NCI-H1694 treated with DMSO at 0.1 percent for 48 hours (cell line): ENCODE data around the gene TECTA.

Source experiments
- DNase-seq: peaks from one replicate; lab custom pipeline; 2025; lab: John Stamatoyannopoulos, UW

The TECTA gene, protein sequence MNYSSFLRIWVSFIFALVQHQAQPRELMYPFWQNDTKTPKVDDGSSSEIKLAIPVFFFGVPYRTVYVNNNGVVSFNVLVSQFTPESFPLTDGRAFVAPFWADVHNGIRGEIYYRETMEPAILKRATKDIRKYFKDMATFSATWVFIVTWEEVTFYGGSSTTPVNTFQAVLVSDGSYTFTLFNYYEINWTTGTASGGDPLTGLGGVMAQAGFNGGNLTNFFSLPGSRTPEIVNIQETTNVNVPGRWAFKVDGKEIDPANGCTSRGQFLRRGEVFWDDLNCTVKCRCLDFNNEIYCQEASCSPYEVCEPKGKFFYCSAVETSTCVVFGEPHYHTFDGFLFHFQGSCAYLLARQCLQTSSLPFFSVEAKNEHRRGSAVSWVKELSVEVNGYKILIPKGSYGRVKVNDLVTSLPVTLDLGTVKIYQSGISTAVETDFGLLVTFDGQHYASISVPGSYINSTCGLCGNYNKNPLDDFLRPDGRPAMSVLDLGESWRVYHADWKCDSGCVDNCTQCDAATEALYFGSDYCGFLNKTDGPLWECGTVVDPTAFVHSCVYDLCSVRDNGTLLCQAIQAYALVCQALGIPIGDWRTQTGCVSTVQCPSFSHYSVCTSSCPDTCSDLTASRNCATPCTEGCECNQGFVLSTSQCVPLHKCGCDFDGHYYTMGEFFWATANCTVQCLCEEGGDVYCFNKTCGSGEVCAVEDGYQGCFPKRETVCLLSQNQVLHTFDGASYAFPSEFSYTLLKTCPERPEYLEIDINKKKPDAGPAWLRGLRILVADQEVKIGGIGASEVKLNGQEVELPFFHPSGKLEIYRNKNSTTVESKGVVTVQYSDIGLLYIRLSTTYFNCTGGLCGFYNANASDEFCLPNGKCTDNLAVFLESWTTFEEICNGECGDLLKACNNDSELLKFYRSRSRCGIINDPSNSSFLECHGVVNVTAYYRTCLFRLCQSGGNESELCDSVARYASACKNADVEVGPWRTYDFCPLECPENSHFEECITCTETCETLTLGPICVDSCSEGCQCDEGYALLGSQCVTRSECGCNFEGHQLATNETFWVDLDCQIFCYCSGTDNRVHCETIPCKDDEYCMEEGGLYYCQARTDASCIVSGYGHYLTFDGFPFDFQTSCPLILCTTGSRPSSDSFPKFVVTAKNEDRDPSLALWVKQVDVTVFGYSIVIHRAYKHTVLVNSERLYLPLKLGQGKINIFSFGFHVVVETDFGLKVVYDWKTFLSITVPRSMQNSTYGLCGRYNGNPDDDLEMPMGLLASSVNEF (N-terminal part only)

DNA sequence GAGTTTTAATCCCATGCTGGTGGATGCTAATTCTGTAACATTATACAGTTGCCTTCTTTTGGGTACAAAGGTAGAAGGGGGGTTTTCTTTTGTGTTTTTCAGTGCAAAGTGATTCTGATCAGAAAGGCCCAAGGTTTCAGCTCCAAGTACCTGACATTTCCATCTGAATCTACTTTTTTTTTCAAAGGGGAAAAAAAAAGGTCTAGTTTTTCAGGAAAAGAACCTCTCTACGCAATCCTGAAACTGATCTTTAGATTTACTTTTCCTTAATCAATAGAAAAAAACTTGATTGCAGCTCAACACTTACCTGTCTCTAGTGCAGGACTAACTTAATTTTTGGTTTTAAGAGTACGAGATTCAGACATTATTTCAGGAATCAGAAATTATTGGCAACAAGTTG is at the start of gene TECTA:
Gene TECTA (plus strand): TSS at position 301 of the 400 bp plus-strand sequence. CDS start 1,423 bp downstream, outside the sequence.
- no peak for DNase-seq

DNA sequence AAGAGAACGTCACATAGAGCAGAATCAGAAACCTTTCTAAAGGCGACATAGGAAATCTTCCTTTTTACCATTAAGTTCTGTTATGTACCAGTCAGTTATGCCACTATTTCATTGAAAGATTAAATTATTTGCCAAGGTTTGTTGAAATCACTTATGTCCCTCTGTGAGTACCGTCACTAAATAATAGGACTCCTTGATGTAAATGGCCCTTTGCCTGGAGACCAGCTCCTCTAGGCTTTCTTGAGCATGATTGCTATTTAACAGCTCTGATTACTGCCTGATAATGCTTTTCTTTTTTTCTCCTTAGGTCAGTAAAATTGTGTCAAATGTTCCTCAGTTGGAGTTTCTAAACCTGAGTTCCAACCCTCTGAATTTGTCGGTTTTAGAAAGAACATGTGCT is 47.8 kb upstream of the TECTA start:
- DNase-seq: no peak

- DNase-seq: no peak
Observed at GRCh38 chr11:121054266-121054665, 46.8 kb upstream of the TECTA start.

DNA sequence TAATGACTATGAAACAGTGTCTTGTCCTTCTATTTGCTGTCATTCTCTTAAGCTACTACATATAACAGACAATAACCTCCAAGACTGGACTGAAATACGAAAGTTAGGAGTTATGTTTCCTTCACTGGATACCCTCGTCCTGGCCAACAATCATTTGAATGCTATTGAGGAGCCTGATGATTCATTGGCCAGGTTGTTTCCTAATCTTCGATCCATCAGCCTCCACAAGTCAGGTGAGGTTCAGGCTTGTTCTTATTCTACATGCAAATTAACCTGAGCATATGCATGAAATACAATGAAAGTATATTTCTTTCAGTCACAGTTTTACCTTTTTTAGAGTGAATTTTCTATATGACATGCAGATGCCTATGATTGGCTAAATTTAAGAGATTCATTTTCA is 46.0 kb upstream of the TECTA start:
- DNase-seq: no peak

DNA sequence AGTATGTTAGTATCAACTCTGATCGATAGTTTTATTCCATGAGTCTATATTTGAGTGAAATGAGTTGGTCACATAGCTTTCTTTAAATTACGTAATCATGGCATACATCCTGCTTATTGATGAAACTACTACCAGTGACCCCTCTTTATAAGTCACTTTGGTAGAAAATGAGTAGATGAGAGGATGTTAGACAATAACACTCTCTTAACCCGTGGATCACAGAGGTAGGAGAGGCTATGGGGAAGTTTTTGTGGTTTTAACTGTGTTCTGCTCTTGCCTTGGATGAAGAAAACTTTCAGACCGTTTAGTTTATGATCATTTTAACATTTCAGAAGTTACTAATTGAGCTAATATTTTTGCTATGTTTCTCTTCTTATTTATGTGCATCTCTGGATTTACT is 43.1 kb upstream of the TECTA start:
- DNase-seq: no peak

- DNase-seq: no peak
Observed at GRCh38 chr11:121058941-121059340, 42.1 kb upstream of the TECTA start.

DNA sequence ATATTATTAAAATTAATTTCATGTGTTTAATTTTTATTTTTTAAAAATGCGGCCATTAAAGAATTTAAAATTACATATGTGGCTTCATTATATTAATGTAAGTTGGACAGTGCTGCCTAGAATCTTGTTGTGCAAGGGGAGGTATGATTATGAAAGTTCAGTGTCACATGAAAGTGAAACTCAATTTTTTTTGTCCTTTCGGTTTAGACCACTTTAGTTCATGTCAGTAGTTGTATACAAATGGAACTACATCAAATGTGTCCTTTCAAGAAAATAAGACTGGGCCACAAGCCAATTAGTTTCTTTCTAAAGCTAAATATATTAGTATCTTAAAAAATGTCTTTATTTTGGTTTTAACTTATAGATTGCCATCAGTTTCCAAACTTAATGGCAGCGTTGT is 41.4 kb upstream of the TECTA start:
- no peak for DNase-seq

DNA sequence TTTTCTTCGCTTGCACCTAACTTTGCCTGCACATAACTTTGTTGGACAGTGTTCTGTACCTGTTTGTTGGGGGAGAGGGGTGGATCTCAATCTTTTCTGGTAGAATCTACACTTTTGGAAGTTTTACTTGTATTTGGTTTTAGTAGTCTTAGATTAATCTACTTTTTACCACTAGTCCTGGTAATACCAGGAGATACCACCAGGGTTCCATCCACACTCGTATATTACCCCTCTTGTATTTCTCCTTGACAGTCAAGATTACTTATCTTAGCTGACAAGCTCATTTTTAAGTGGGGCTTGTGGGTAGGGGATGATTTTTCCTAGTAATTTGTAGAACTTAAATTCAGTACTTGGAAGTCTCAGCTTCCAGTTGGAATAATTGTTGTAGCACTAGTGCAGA is 37.3 kb upstream of the TECTA start:
- DNase-seq: no peak

GRCh38 chr11:121066623-121067022 is 34.4 kb upstream of the TECTA start:
- no peak for DNase-seq

DNA sequence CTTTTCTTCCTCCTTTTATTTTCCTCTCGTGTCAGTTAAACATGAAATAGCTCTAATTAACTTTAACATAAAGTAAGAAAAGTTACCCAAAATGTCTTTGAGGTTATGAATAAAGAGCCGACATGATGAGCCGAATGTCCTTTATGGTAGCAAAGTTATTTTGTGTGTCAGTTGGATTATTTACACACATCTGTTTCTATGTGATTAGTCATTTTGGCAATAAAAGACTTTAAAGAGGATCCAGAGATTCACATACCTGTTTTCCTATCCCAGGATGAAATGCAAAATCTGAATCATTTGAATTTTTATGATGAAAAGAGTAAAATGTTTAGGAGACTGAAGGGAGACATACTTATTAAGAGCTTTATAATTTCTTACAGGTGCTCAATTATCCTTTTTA is 34.0 kb upstream of the TECTA start:
- DNase-seq: no peak

- DNase-seq: peak; percentile 14
Observed at GRCh38 chr11:121067453-121067852, 33.6 kb upstream of the TECTA start.

DNA sequence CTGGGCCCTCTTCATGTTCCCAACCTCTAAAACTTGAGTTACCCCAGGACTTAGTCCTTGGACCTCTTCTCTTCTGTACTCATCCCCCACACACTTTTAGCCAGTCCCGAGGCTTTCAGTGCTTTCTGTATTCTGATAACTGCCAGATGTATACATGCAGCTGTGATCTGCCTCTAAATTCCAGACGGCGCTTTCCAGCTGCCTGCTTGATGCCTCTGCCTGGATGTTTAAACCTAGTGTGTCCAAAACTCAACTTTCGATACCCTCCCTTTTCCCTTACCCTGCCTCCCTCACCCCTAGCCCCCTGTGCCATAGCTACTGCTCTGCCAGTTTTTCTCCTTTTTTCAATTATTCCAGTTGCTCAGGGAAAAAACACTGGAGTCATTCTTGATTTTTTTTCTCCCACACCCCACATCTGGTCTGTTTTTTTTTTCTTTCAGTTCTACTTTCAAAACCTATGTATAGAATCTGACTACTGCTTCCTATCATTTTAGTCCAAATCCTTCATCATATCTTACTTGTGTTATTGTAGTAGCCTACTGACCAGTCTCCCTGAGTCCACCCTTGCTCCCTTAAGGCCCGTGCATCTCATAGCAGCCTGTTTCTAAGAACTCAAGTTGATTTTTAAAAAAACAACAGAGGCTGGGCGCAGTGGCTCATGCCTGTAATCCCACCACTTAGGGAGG is 32.9 kb upstream of the TECTA start:
- no peak for DNase-seq

DNA sequence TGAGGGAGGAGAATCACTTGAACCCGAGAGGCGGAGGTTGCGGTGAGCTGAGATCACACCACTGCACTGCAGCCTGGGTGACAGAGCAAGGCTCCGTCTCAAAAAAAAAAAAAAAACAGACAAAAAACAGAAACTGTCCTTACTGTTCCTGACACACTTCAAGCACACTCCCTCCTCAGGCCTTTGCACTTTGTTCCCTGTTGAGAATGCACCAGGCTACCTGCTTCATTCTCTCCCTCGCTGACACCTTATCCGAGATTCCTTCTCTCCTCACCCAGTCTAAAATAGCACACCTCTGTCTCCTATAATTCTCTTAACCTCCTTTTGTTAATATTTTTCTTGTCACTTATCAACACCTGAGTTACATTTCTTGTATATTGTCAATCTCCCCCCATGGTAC is 32.3 kb upstream of the TECTA start:
- DNase-seq: no peak

GRCh38 chr11:121070951-121071845 is 29.8 kb upstream of the TECTA start:
- DNase-seq: no peak

GRCh38 chr11:121071846-121072450 is 29.1 kb upstream of the TECTA start:
- DNase-seq: no peak

DNA sequence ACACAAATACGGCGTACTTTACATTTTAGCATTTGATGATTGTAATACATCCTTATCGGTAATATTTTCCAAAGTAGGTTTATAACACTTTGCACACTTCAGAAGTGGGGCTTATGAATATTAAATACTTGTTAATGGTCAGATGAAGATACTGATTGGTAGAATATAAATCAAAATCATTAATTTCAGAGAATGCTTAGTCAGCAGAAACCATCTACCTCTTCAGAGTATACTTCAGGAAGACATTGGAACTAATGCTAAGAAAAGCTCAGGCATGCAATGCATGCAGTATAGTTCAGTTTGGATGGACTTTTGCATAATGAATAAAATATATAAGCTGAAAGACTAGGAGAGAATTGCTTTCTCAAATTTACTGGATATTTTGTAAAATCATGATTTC is 19.7 kb upstream of the TECTA start:
- no peak for DNase-seq

GRCh38 chr11:121082219-121082618 is 18.8 kb upstream of the TECTA start:
- DNase-seq: no peak

DNA sequence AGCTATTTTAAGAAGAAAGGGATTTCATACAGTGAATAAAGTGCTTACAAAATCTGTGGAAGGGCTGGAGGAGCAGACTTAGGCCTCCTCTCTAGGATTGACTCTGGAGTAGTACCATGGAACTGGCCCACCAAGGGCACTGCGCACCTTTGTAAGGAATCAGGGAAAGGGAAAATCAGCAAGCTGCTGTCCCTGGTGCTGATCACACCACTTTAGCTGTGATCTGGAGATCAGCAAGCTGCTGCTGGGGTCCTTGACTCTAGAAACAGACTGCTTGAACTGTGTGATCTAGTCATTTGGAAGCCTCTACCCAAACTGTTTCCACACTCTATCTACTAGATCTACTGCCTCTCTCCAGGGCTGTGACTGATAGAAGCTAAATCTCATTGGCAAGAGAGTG is 18.4 kb upstream of the TECTA start:
- no peak for DNase-seq

DNA sequence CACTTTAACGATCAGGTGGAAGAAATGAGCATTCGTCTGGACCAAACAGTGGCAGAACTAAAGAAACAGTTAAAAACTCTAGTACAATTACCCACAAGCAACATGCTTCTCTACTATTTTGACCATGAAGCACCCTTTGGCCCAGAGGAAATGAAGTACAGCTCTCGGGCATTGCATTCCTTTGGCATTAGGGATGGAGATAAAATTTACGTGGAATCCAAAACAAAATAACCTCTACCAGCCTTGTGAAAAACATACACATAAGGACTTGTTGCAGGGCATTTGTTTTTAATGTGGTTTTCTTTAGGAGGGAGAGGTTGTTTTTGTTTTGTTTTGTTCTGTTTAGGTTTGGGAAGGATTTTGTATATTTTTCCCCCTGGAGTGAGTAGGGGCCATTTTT is 14.2 kb upstream of the TECTA start:
- no peak for DNase-seq

- DNase-seq: no peak
Observed at GRCh38 chr11:121089566-121089965, 11.5 kb upstream of the TECTA start.
